ENCODE data around the gene CRB1. TPM values are rescaled to one million over a fixed set of nuclear protein-coding genes. Genes with fewer than 3 reads are reported as not detected.

The CRB1 gene
- total RNA-seq, 3 donors from 2014 or later = not detected

- peaks cover 5% of the 10 kb centered on the region for H3K27me3 Mint-ChIP-seq (ENCODE audit: low read depth)
- no peaks in the 10 kb centered on the region for H3K4me1 Mint-ChIP-seq (ENCODE audit: low read depth)
- no peaks in the 10 kb centered on the region for H3K9me3 Mint-ChIP-seq
- ATAC-seq = no peak
- no peaks in the 10 kb centered on the region for H3K36me3 Mint-ChIP-seq (ENCODE audit: insufficient read depth)
- no peak for DNase-seq
- H3K4me3 Mint-ChIP-seq = no peak overlapping the region
Observed at GRCh38 chr1:197418693-197419092, 150.6 kb downstream of the CRB1 start.

GRCh38 chr1:197422993-197423392 is 154.9 kb downstream of the CRB1 start:
- no peaks in the 10 kb centered on the region for H3K9me3 Mint-ChIP-seq
- no peaks in the 10 kb centered on the region for H3K36me3 Mint-ChIP-seq (ENCODE audit: insufficient read depth)
- DNase-seq = no peak
- no peaks in the 10 kb centered on the region for H3K27me3 Mint-ChIP-seq (ENCODE audit: low read depth)
- no peak for ATAC-seq
- no peak overlapping the region for H3K4me3 Mint-ChIP-seq
- no peaks in the 10 kb centered on the region for H3K4me1 Mint-ChIP-seq (ENCODE audit: low read depth)

- ATAC-seq = no peak
- Mint-ChIP-seq H3K4me1 (ENCODE audit: low read depth) (no peaks in the 10 kb centered on the region), H3K4me3 (no peak overlapping the region), H3K9me3 (no peaks in the 10 kb centered on the region), H3K27me3 (ENCODE audit: low read depth) (no peaks in the 10 kb centered on the region), H3K36me3 (ENCODE audit: insufficient read depth) (no peaks in the 10 kb centered on the region)
- DNase-seq = no peak
Observed at GRCh38 chr1:197424380-197424779, 156.3 kb downstream of the CRB1 start.

GRCh38 chr1:197429372-197429771 is 161.3 kb downstream of the CRB1 start:
- H3K36me3 Mint-ChIP-seq (ENCODE audit: insufficient read depth) = no peaks in the 10 kb centered on the region
- H3K4me3 Mint-ChIP-seq = no peak overlapping the region
- no peak for DNase-seq
- peaks cover 2% of the 10 kb centered on the region for H3K27me3 Mint-ChIP-seq (ENCODE audit: low read depth)
- ATAC-seq = no peak
- H3K9me3 Mint-ChIP-seq = no peaks in the 10 kb centered on the region
- no peaks in the 10 kb centered on the region for H3K4me1 Mint-ChIP-seq (ENCODE audit: low read depth)

DNA sequence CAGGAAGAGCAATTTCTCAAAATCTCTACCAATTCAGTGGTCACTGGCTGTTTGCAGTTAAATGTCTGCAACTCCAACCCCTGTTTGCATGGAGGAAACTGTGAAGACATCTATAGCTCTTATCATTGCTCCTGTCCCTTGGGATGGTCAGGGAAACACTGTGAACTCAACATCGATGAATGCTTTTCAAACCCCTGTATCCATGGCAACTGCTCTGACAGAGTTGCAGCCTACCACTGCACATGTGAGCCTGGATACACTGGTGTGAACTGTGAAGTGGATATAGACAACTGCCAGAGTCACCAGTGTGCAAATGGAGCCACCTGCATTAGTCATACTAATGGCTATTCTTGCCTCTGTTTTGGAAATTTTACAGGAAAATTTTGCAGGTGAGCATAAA is 167.2 kb downstream of the CRB1 start:
- no peak for ATAC-seq
- no peaks in the 10 kb centered on the region for H3K36me3 Mint-ChIP-seq (ENCODE audit: insufficient read depth)
- H3K4me3 Mint-ChIP-seq = no peak overlapping the region
- no peaks in the 10 kb centered on the region for H3K9me3 Mint-ChIP-seq
- DNase-seq = no peak
- no peaks in the 10 kb centered on the region for H3K27me3 Mint-ChIP-seq (ENCODE audit: low read depth)
- H3K4me1 Mint-ChIP-seq (ENCODE audit: low read depth) = no peaks in the 10 kb centered on the region

DNA sequence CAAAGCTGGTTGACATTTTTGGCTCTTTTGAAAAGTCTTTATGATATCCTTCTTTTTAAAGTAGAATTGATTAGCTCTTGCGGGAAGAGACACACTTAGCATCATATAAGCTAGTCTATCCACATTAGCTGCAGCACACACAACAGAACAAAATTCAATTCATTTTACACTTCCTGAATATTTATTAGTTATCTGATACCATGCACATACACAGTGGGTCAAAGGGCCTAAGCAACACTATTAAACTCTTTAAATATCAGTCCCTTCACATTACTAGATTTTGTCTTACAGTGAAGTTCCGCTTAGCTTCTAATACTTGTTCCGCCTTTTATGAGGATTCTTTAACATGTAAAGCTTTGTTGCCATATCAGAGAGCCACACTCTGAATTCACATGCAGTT is 169.5 kb downstream of the CRB1 start:
- Mint-ChIP-seq H3K9me3 (no peaks in the 10 kb centered on the region), H3K36me3 (ENCODE audit: insufficient read depth) (no peaks in the 10 kb centered on the region), H3K4me3 (no peak overlapping the region), H3K4me1 (ENCODE audit: low read depth) (no peaks in the 10 kb centered on the region), H3K27me3 (ENCODE audit: low read depth) (peaks cover under 1% of the 10 kb centered on the region)
- ATAC-seq (no peak), DNase-seq (no peak)

GRCh38 chr1:197438010-197438790 is 170.1 kb downstream of the CRB1 start:
- Mint-ChIP-seq H3K9me3 (no peaks in the 10 kb centered on the region), H3K36me3 (ENCODE audit: insufficient read depth) (no peaks in the 10 kb centered on the region), H3K27me3 (ENCODE audit: low read depth) (peaks cover 3% of the 10 kb centered on the region), H3K4me1 (ENCODE audit: low read depth) (no peaks in the 10 kb centered on the region), H3K4me3 (no peak overlapping the region)
- ATAC-seq = no peak
- DNase-seq = no peak

- peaks cover 3% of the 10 kb centered on the region for H3K27me3 Mint-ChIP-seq (ENCODE audit: low read depth)
- no peak overlapping the region for H3K4me3 Mint-ChIP-seq
- DNase-seq (no peak), ATAC-seq (no peak)
- H3K4me1 Mint-ChIP-seq (ENCODE audit: low read depth) = no peaks in the 10 kb centered on the region
- H3K9me3 Mint-ChIP-seq = no peaks in the 10 kb centered on the region
- no peaks in the 10 kb centered on the region for H3K36me3 Mint-ChIP-seq (ENCODE audit: insufficient read depth)
Observed at GRCh38 chr1:197439708-197440280, 171.7 kb downstream of the CRB1 start.

GRCh38 chr1:197440715-197441114 is 172.7 kb downstream of the CRB1 start:
- Mint-ChIP-seq H3K9me3 (no peaks in the 10 kb centered on the region), H3K4me1 (ENCODE audit: low read depth) (no peaks in the 10 kb centered on the region), H3K4me3 (no peak overlapping the region), H3K36me3 (ENCODE audit: insufficient read depth) (no peaks in the 10 kb centered on the region), H3K27me3 (ENCODE audit: low read depth) (peaks cover 3% of the 10 kb centered on the region)
- DNase-seq = no peak
- no peak for ATAC-seq

DNA sequence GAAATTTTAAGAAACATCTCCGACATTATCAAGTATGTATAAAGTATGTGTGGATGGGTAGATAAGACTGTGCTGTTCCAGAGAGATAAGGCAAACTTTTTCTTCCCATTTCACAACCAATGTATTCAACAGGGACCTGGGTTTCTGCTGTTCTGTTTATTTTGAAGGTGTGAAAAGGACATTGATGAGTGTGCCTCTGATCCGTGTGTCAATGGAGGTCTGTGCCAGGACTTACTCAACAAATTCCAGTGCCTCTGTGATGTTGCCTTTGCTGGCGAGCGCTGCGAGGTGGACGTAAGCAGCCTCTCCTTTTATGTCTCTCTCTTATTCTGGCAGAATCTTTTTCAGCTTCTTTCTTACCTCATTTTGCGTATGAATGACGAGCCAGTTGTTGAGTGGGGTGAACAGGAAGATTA is 174.0 kb downstream of the CRB1 start:
- ATAC-seq = no peak
- H3K4me1 Mint-ChIP-seq (ENCODE audit: low read depth) = no peaks in the 10 kb centered on the region
- no peak overlapping the region for H3K4me3 Mint-ChIP-seq
- DNase-seq = no peak
- H3K27me3 Mint-ChIP-seq (ENCODE audit: low read depth) = peaks cover 3% of the 10 kb centered on the region
- H3K36me3 Mint-ChIP-seq (ENCODE audit: insufficient read depth) = no peaks in the 10 kb centered on the region
- H3K9me3 Mint-ChIP-seq = no peaks in the 10 kb centered on the region

GRCh38 chr1:197444755-197445154 is 176.7 kb downstream of the CRB1 start:
- DNase-seq (no peak), ATAC-seq (no peak)
- peaks cover 4% of the 10 kb centered on the region for H3K4me1 Mint-ChIP-seq (ENCODE audit: low read depth)
- H3K27me3 Mint-ChIP-seq (ENCODE audit: low read depth) = peaks cover 3% of the 10 kb centered on the region
- no peaks in the 10 kb centered on the region for H3K9me3 Mint-ChIP-seq
- no peaks in the 10 kb centered on the region for H3K36me3 Mint-ChIP-seq (ENCODE audit: insufficient read depth)
- no peak overlapping the region for H3K4me3 Mint-ChIP-seq

DNA sequence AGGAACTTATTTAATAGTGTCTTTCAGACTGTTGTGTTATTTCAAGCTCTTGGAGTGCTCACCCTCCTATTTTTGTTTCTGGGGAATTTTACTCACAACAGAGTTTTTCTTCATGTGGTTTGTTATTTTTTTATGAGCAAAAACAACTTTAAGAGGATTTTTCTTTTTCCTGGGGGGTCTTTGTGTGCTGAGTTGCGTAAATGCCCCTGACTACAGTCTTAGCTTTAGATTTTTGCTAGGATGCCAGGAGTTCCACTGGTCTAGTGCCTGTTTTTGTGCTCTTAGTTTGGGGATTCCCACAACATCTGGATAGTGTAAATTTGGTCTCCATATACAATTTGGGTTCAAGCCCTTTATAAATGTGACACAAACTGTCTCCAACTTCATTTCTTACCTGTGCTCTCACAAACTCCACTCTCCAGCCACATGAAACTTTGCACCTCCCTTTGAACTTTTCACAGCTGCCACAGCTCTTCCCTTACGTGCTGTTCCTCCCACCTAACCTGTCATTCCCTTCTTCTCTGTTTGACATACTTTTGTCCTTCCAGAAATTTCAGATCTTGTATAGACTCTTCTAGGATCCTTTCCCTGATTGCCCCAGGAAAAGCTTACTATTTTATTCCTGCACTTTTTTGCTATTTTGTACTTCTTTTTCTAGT is 180.2 kb downstream of the CRB1 start:
- Mint-ChIP-seq H3K27me3 (ENCODE audit: low read depth) (no peaks in the 10 kb centered on the region), H3K4me3 (no peak overlapping the region), H3K9me3 (no peaks in the 10 kb centered on the region), H3K36me3 (ENCODE audit: insufficient read depth) (no peaks in the 10 kb centered on the region), H3K4me1 (ENCODE audit: low read depth) (peaks cover 4% of the 10 kb centered on the region)
- DNase-seq (no peak), ATAC-seq (no peak)

- H3K27me3 Mint-ChIP-seq (ENCODE audit: low read depth) = peaks cover 1% of the 10 kb centered on the region
- H3K4me3 Mint-ChIP-seq = no peak overlapping the region
- H3K4me1 Mint-ChIP-seq (ENCODE audit: low read depth) = peaks cover 4% of the 10 kb centered on the region
- no peak for ATAC-seq
- no peaks in the 10 kb centered on the region for H3K36me3 Mint-ChIP-seq (ENCODE audit: insufficient read depth)
- H3K9me3 Mint-ChIP-seq = no peaks in the 10 kb centered on the region
- no peak for DNase-seq
Observed at GRCh38 chr1:197451381-197451780, 183.3 kb downstream of the CRB1 start.

DNA sequence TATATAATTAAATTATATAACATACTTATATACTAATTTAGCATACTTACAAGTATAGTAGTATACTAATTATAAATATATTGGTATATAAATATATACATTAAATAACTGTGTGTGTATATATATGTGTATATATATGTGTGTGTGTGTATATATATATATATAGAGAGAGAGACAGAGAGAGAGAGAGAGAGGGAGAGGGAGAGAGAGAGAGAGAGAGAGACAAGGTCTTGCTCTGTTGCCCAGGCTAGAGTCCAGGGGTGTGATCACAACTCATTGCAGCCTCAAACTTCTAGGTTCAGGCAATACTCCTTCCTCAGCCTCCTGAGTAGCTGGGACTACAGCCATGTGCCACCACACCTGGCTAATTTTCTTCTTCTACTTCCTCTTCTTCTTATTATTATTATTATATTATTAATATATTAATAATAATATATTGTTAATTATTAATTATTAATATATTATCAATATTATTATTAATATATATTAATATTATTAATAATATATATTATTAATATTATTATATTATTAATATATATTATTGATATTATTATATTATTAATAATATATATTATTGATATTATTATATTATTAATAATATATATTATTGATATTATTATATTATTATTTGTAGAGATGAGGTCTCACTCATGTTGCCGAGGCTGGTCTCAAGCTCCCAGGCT is 185.5 kb downstream of the CRB1 start:
- DNase-seq (no peak), ATAC-seq (no peak)
- H3K9me3 Mint-ChIP-seq = no peaks in the 10 kb centered on the region
- no peak overlapping the region for H3K4me3 Mint-ChIP-seq
- H3K27me3 Mint-ChIP-seq (ENCODE audit: low read depth) = peaks cover 2% of the 10 kb centered on the region
- no peaks in the 10 kb centered on the region for H3K36me3 Mint-ChIP-seq (ENCODE audit: insufficient read depth)
- peaks cover under 1% of the 10 kb centered on the region for H3K4me1 Mint-ChIP-seq (ENCODE audit: low read depth)
